ENCODE data around the gene SRPX.

Gene SRPX

GRCh38 chrX:38206542-38206941 lies 14.1 kb downstream of the SRPX start:
- DNase-seq: no peak

- no peak for DNase-seq
Observed at GRCh38 chrX:38206036-38206435, 14.6 kb downstream of the SRPX start.

- no peak for DNase-seq
Observed at GRCh38 chrX:38205039-38205438, 15.6 kb downstream of the SRPX start.

- peak; percentile 18 for DNase-seq
Observed at GRCh38 chrX:38192007-38192810, 28.5 kb downstream of the SRPX start.

GRCh38 chrX:38189431-38190250 lies 31.0 kb downstream of the SRPX start:
- DNase-seq: no peak

- DNase-seq: no peak
Observed at GRCh38 chrX:38183596-38183995, 37.1 kb downstream of the SRPX start.

GRCh38 chrX:38181357-38181756 lies 39.3 kb downstream of the SRPX start:
- no peak for DNase-seq

- no peak for DNase-seq
Observed at GRCh38 chrX:38178396-38178795, 42.3 kb downstream of the SRPX start.

GRCh38 chrX:38175139-38175538 lies 45.5 kb downstream of the SRPX start:
- DNase-seq: peak; percentile 4

- no peak for DNase-seq
Observed at GRCh38 chrX:38172596-38172995, 48.1 kb downstream of the SRPX start.

GRCh38 chrX:38170556-38170955 lies 50.1 kb downstream of the SRPX start:
- DNase-seq: no peak

- DNase-seq: peak; percentile 25
Observed at GRCh38 chrX:38166478-38167083, 54.1 kb downstream of the SRPX start.

GRCh38 chrX:38165023-38165422 lies 55.6 kb downstream of the SRPX start:
- no peak for DNase-seq

- DNase-seq: no peak
Observed at GRCh38 chrX:38163193-38163592, 57.5 kb downstream of the SRPX start.

GRCh38 chrX:38156838-38157237 lies 63.8 kb downstream of the SRPX start:
- no peak for DNase-seq

GRCh38 chrX:38154818-38155217 lies 65.9 kb downstream of the SRPX start:
- no peak for DNase-seq

GRCh38 chrX:38154340-38154739 lies 66.3 kb downstream of the SRPX start:
- DNase-seq: no peak

GRCh38 chrX:38151441-38151840 lies 69.2 kb downstream of the SRPX start:
- DNase-seq: no peak

GRCh38 chrX:38150993-38151392 lies 69.7 kb downstream of the SRPX start:
- no peak for DNase-seq

GRCh38 chrX:38149016-38149415 lies 71.7 kb downstream of the SRPX start:
- DNase-seq: no peak

GRCh38 chrX:38142610-38143009 lies 78.1 kb downstream of the SRPX start:
- DNase-seq: no peak

GRCh38 chrX:38138900-38139299 lies 81.8 kb downstream of the SRPX start:
- no peak for DNase-seq

- no peak for DNase-seq
Observed at GRCh38 chrX:38138157-38138891, 82.3 kb downstream of the SRPX start.

All from hematopoietic multipotent progenitor cell treated with erythropoietin and hydrocortisone succinate and interleukin-3 and kit ligand, for 8 days (in vitro differentiated cells).